ENCODE data around the gene TMEM183A.

Gene TMEM183A, protein sequence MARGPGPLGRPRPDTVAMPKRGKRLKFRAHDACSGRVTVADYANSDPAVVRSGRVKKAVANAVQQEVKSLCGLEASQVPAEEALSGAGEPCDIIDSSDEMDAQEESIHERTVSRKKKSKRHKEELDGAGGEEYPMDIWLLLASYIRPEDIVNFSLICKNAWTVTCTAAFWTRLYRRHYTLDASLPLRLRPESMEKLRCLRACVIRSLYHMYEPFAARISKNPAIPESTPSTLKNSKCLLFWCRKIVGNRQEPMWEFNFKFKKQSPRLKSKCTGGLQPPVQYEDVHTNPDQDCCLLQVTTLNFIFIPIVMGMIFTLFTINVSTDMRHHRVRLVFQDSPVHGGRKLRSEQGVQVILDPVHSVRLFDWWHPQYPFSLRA

DNA sequence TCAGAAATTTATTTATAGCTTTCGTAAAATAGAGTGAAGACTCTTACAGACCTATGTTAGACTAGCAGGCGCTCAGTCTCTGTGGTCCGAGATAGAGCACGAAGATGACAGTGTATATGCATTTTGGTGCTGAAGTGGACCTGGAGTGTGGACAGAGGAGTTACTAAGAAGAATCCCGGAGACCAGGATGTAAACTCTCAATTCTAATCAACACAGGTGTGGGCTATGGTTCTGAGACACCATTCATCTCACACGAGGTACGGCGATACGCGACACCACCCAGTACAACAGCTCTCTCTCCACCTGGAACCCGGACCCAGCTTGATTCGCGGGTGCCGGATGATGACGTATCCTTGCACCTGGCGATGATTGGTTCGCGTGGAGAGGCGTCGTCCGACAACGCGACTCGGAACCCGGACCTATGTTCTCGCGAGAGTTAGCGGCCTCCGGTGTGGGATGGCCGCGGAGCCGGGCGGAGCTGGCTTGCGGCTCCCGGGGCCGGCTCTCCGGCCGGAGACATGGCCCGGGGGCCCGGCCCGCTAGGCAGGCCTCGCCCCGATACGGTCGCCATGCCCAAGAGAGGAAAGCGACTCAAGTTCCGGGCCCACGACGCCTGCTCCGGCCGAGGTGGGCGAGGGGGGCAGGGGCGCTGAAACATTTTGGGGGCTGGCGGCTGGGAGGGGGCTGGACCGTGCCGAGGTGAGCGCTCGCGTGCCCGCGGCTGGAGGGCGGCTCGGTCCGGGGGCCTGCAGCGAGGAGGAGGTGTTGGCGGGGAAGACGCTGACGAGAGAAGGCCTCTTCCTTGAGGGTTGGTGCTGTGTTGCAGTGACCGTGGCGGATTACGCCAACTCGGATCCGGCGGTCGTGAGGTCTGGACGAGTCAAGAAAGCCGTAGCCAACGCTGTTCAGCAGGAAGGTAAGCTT lies at the start of gene TMEM183A:
TSS of gene TMEM183A (plus strand) at position 427 of the 924 bp plus-strand sequence. CDS start at position 519, 92 bp downstream.
- DNase-seq (ENCODE audit: low read depth in 2 of 2, low spot score in 1 of 2): peak; percentile 83 to 91

GRCh38 chr1:202957733-202958543 lies 49.2 kb upstream of the TMEM183A start, which contains the start of gene ADIPOR1:
ADIPOR1 (minus strand) TSS chr1:202958312; CDS start chr1:202951070, 7,242 bp downstream.
- peak; percentile 82 to 91 for DNase-seq (ENCODE audit: low read depth in 2 of 2, low spot score in 1 of 2)

DNA sequence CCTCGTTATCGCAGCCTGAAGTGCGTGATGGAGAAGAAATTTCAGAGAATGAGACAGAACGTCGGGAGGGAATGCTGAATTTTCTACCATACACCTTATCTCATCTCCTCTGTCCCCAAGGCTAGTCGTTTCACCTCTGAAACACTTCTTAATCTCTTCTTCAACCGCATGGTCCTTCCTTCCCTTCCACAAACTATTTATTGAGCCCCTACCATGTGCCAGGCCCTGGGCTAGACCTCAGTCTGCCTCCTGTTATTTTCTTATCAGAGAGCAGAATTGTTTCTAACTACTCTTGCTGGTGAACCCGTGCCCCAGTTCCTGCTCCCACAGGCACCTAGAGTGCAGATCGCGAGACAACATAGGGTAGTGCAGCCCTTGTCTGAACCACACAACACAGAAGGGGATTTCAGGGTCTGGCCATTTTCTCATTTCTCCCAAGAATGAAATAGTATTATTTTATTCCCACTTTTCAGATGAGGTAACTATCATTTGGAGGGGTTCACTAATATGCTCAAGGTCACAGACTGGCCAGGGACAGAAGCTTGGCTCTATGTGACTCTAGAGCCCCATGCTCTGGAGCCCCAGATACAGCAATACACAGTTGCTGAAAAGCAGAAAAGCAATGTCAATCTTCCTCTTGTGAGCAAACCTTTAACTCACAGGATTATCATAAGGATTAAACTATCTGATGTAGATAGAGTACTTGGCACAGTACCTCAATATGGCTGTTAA lies 48.5 kb upstream of the TMEM183A start:
- no peak for DNase-seq (ENCODE audit: low read depth in 2 of 2, low spot score in 1 of 2)

DNA sequence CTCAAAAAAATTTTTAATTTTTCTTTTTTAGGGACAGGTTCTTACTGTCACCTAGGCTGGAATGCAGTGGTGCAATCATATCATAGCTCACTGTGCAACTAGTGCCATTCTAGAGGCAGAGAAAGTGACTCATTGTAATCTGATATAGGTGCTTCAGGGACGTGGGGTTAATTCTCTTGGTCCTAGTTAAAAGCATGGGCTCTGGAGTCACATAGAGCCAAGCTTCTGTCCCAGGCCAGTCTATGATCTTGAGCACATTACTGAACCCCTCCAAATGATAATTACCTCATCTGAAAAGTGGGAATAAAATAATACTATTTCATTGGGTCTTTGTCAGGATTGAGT lies 47.9 kb upstream of the TMEM183A start:
- no peak for DNase-seq (ENCODE audit: low read depth in 2 of 2, low spot score in 1 of 2)

DNA sequence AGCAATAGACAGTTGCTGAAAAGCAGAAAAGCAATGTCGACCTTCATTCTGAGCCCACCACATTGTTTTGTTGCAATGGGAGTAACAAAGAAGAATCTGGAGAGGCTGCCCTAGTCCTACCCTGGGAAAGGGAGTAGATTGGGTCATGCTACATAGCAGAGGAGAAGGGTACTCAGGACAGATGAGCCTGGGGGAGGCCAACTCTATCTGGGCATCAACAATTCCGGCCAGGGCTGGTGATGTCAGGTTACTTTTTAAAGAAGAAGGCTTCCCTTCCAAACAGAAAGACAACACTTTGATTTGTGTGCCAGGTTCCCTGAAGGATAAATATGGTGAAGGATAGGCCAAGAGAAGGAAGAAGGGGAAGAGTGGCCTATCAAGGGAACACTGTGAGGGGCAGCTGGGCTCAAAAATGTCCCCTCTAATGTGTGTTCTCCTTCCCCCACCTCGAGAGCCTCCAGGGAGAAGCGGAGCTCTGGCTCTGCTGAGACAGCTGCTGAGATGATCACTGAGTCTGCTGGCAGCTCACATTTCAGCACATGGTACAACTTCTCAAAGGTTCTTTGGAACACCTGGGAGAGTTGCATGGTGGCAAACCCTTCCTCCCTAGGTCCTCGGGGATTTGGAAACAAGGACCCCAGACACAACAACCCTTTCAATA lies 45.8 kb upstream of the TMEM183A start:
- DNase-seq (ENCODE audit: low read depth in 2 of 2, low spot score in 1 of 2): no peak

DNA sequence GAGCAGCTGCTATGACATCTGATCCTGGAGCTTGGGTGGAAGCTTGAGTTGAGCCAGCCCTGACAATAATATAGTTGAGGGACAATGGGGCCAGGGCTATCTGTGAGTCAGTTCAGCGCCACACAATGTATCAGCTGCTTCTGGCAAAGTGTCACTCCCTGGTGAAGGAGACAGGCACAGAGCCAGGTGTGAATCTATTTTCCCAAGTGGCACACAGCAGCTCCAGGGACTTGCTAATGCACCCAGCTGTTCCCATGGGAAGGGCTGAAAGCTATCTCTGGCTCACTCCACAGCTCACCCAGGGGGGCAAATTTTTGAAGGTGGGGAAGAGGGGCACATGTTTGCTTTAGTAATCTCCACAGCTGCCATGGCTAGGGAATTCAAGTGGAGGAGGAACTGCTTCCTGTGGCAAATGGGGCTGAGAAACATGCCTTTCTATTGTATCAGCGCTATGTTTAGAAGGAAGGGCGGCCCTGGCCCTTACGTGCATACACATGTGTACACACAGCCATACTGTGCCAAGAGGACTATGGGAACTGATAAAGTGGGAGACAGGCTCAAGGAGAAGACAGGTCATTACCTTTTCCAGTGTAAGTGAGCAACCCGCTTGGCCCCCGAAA lies 42.3 kb upstream of the TMEM183A start:
- DNase-seq (ENCODE audit: low read depth in 2 of 2, low spot score in 1 of 2): no peak

GRCh38 chr1:202965422-202965821 lies 41.8 kb upstream of the TMEM183A start:
- no peak for DNase-seq (ENCODE audit: low read depth in 2 of 2, low spot score in 1 of 2)

GRCh38 chr1:202966006-202966898 lies 40.9 kb upstream of the TMEM183A start:
- no peak for DNase-seq (ENCODE audit: low read depth in 2 of 2, low spot score in 1 of 2)

- no peak for DNase-seq (ENCODE audit: low read depth in 2 of 2, low spot score in 1 of 2)
These were observed 39.4 kb upstream of the TMEM183A start for GRCh38 chr1:202967684-202968281.

GRCh38 chr1:202968351-202968750 lies 38.8 kb upstream of the TMEM183A start:
- DNase-seq (ENCODE audit: low read depth in 2 of 2, low spot score in 1 of 2): no peak

DNA sequence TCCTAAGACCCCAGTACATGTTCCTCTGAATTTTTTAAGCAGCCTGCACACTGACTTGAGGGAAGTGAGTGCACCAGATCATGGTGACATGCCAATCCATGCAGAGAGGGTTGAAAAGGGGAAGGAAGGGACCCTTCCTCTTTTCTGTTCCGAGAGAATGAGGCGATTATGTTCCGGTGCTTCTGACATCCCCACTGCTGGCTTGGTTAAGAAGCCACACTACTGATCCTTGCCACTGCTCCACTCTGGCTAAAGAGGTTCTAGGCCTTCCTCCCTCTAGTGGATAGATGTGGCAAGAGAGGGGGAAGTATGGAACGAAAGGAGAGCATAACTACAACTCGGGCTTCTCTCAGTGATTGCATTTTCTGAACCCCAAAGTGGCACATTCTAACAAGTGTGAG lies 38.3 kb upstream of the TMEM183A start:
- DNase-seq (ENCODE audit: low read depth in 2 of 2, low spot score in 1 of 2): no peak

GRCh38 chr1:202972046-202972445 lies 35.1 kb upstream of the TMEM183A start:
- no peak for DNase-seq (ENCODE audit: low read depth in 2 of 2, low spot score in 1 of 2)

GRCh38 chr1:202974856-202975255 lies 32.3 kb upstream of the TMEM183A start:
- no peak for DNase-seq (ENCODE audit: low read depth in 2 of 2, low spot score in 1 of 2)

- no peak for DNase-seq (ENCODE audit: low read depth in 2 of 2, low spot score in 1 of 2)
These were observed 30.5 kb upstream of the TMEM183A start for GRCh38 chr1:202976633-202977032.

DNA sequence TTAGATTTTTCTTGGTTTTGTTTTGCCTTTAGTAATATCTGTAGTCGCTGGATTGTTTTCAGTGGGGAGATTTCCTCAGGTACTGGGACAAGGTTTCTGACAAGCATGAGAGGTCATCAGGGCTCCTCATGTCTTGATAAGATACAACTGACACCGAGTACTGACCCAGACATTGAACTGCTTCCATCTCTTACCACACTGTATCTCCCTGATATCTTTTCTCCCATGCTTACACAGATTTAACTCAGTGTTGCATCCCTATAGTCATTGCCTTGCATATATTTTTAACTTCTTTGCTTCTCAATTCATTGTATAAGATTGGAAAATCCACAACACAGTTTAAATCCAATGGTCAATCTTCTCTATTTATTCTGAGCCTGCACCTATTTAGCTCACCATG lies 27.7 kb upstream of the TMEM183A start:
- DNase-seq (ENCODE audit: low read depth in 2 of 2, low spot score in 1 of 2): no peak

DNA sequence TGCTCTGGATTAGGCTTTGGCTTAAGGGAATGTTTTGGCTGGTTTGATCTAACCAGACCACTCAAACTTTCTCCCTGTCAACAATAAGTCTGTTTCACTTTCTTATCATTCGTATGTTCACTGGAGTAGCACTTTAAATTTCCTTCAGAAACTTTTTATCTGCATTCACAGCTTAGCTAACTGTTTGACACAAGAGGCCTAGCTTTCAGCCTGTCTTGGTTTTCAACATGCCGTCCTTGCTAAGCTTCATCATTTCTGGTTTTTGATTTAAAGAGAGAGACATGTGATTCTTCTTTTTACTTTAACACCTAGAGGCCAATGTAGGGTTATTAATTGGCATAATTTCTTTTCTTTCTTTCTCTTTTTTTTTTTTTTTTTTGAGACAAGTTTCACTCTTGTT lies 25.2 kb upstream of the TMEM183A start:
- no peak for DNase-seq (ENCODE audit: low read depth in 2 of 2, low spot score in 1 of 2)

- DNase-seq (ENCODE audit: low read depth in 2 of 2, low spot score in 1 of 2): no peak
These were observed 24.3 kb upstream of the TMEM183A start for GRCh38 chr1:202982715-202983430.

Measured in stimulated activated CD8-positive, alpha-beta memory T cell treated with anti-CD3 and anti-CD28 coated beads, Interleukin-4, amount 100 ng/mL, for 1 hour (primary cell).